Stimulated activated CD4-positive, alpha-beta T cell treated with anti-CD3 and anti-CD28 coated beads, Interleukin-4, amount 100 ng/mL, for 24 hours (primary cell): Measurements from ENCODE around the gene CBX5.
"Not testable (repeated sequence)": the region's sequence is repeated elsewhere in the genome, so short reads cannot be mapped to it uniquely, and the experiment has no call there.

ENCODE experiments used
- DNase-seq: peaks from one replicate; pipeline ENCODE4 v3.0.0-alpha.2; 2020

CBX5 gene

GRCh38 chr12:54294152-54294952, 14.4 kb upstream of the CBX5 start:
- peak; percentile 64 for DNase-seq

GRCh38 chr12:54292931-54293241, 13.0 kb upstream of the CBX5 start:
- no peak for DNase-seq

- DNase-seq, result no peak
Measured at GRCh38 chr12:54292083-54292930, 12.4 kb upstream of the CBX5 start.

DNA sequence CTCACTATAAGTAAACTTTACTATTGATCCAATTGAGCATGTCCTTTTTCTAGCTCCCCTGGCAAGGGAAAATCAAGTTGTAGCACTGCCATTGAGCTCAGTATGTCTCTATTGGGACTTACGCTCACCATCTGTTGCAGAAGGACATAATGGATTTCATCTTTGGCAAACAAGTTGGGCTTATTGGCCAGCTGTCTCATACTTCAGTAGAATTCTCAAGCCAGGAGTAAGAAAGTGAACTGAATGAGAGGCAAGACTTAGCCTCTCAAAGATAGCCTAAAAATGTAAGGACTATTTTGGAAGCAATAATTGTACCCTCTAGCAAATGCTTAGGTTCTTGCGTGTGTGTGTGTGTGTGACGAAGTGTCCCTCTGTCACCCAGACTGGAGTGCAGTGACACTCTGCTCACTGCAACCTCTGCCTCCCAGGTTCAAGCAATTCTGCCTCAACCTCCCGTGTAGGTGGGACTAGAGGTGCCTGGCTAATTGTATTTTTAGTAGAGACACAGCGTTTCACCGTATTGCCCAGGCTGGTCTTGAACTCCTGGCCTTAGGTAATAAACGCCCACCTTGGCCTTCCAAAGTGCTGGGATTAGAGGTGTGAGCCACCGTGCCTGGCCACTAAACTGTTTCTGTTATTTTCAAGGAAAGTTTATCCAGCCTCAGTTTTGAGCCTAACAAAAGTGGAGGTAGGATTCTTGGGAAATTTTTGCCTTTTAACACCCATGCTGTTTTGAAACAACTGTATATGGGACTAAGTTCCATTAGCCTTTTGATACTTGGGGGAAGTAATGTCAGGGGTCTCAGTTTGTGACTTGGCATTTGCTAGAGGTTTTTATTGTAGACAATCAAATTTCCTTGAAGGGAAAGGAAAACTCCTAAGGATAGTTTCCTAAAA, 7.6 kb upstream of the CBX5 start:
- peak; percentile 21 for DNase-seq

DNA sequence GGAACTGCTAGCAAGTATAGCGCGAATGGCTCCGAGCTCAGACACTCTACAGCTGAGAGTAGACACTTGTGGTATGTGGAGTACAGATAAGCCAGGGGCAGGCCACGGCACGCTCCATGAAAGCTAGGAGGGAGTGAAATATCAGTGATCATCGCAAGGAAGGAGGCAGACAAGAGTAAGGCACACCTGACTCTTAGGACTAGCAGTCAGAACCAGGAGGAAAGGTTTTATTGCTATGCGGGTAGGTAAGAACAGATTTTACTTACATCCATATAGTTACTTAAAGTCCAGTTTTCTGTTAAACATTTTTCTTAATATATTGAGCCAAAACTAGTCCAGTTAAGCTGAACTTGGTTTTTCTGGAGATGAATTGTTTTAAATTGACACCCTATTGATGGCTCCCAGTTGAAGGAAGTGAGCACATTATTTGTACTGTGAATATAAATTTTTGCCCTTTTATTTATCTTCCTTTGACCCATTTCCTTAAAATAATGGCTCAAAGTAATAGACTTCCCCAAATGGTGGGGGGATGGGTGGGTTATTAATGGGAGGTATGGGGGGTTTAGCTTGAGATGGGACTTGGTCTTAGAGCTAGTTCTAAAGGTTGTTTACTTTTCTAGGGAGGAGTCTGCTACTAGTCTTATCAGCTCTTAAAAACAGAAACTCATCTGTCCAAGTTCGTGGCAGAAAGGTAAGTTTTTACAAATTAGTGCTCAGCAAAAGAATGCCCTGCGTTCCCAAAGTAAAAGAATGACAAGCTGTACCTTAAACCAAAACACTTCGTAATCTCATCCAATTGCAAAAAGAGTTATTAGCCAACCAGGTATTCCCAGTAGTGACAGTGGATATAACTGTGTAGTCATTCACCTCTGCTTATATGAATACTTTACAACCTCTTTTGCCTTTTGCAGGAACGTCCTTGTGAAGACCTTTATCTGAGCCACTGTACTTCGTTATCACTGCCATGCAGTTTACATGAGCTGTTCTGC, 6.4 kb upstream of the CBX5 start:
- DNase-seq, result no peak

- DNase-seq, result no peak
Measured at GRCh38 chr12:54285150-54286041, 5.5 kb upstream of the CBX5 start.

DNA sequence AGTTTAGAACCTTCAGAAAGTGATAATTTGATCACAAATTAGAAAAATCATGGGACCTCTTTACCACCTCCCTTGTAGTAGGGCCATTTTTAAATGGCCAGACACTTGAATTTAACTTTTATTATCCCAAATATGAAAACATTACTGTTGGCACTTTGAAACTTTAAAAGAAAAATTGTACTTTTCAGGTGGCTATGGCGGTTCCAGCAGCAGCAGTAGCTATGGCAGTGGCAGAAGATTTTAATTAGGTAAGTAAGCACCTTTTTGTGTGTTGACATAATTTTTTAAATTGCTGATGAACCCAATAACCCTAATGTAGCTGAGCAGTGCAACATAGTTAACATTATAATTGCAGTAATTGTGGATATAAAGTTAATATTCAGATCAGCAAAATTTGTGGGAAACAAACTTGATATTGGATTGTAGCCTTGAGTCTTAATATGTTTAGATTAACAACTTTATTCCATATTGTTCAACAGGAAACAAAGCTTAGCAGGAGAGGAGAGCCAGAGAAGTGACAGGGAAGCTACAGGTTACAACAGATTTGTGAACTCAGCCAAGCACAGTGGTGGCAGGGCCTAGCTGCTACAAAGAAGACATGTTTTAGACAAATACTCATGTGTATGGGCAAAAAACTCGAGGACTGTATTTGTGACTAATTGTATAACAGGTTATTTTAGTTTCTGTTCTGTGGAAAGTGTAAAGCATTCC, 4.3 kb upstream of the CBX5 start:
- not testable (repeated sequence) for DNase-seq

DNA sequence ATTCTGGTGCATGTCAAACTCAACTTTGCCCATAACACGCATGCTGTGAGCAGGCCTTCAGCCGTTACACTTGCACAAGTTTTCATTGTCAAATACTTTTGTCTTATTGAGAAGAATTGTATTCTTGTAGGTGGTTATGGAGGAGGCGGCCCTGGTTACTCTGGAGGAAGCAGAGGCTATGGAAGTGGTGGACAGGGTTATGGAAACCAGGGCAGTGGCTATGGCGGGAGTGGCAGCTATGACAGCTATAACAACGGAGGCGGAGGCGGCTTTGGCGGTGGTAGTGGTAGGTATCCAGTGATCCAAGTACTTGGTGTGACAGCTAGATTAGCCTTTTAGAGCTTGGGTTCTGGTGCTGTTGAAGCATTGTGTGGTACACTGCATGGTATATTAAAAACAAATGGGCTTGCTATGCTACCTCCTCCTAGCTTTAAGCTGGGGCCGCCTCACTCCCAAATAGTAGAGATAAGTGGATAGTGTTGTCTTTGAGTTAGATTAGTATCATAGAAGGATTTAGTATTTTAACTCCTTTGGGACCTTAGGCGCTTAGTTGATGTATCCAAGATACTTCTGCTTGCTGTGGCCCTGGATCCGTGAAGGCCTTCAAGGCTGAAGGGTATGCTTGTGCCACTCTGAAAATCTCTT, 3.1 kb upstream of the CBX5 start:
- peak; percentile 52 for DNase-seq

DNA sequence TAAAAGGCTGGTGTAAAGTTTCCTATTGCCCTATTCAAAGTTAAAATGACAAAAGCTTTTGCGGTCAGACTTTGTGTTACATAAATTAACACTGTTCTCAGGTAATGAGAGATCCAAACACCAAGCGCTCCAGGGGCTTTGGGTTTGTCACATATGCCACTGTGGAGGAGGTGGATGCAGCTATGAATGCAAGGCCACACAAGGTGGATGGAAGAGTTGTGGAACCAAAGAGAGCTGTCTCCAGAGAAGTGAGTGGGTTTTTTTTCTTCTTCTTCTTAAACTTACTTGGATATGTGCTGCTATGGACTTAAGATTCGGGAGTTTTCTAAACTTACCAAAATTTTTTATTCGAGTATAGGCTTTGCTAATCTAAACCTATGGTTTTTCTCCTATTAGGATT, 1.8 kb upstream of the CBX5 start:
- DNase-seq, result not testable (repeated sequence)

- DNase-seq, result not testable (repeated sequence)
Measured at GRCh38 chr12:54281261-54281638, 1.3 kb upstream of the CBX5 start.

DNA sequence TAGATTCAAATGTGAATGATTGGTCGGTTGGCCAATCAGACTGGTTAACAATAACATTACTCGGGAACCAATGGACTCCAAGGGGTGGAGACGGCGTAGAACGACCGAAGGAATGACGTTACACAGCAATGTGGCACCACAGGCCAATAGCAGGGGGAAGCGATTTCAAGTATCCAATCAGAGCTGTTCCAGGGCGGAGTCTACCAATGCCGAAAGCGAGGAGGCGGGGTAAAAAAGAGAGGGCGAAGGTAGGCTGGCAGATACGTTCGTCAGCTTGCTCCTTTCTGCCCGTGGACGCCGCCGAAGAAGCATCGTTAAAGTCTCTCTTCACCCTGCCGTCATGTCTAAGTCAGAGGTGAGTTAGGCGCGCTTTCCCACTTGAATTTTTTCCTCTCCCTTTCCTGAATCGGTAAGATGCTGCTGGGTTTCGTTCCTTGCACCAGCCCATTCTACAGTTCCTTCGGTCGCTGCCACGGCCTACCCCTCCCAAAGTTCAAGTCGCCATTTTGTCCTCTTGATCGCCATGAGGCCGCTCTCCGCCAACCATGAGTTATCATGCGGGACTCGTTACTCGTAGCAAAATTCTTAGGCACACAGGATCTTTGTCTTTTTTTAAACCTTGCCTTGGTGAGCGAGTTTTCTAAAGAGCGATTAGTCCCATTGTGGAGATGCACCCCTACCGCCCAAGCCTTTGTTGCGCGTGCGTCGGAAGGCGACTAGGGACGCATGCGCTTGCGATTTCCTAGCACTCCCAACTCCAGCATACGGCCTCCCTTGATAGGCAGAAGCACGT, 742 bp upstream of the CBX5 start, which contains the start of gene HNRNPA1:
TSS of gene HNRNPA1 (plus strand) at position 259 of the 793 bp plus-strand sequence. CDS start at position 341, 82 bp downstream.
- DNase-seq, result peak; percentile 97

- no peak for DNase-seq
Measured at GRCh38 chr12:54279227-54279631, 693 bp downstream of the CBX5 start.

DNA sequence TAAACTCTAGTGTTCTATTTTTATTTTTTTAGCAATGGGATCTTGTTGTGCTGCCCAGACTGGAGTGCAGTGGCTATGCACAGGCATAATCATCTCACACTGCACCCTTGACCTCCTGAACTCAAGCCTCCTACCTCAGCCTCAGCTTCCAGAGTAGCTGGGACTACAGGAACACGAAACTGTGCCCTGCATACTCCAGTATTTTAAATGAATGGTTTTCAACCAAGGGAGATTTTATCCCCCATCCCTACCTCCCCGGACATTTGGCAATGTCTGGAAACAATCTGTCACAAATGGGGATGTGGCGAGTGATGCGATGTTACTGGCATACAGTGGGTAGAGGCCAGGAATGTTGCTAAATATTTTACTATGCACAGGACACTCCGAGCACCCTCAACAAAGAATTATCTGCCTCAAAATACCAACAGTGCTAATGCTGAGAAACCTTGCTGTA, 2.1 kb downstream of the CBX5 start:
- no peak for DNase-seq

GRCh38 chr12:54276368-54276767, 3.6 kb downstream of the CBX5 start:
- no peak for DNase-seq

DNA sequence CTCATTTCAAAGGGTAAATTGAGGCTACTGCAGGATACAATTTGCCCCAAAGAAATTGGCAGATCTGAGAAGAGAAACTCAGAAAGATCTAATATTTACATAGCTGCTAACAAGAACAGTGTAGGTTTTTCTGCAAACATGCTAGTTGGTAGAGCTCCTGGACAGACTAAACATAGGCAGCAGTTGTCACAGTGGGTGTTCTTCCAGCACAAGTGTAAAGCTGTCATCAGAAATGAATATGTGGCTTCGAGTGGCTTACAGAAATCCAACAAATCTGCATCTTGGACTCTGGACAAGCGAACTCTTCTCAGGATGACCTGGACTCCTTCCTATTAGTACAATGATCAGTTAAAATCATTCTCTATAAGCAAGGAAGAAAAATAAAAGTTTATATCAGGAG, 5.9 kb downstream of the CBX5 start:
- no peak for DNase-seq

GRCh38 chr12:54272214-54272613, 7.7 kb downstream of the CBX5 start:
- DNase-seq, result no peak

DNA sequence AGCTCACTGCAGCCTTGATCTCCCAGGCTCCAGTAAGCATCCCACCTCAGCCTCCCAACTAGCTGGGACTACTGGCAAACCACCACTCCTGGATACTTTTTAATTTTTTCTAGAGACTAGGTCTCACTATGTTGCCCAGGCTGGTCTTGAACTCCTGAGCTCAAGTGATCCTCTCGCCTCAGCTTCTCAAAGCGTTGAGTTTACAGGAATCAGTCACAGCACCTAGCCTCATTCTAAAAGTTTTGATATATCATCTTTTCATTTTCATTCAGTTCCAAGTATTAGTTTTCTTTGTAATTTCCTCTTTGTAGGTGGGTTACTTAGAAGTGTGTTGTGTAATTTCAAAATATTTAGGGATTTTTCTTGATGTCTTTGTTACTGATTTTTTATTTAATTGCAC, 9.6 kb downstream of the CBX5 start:
- no peak for DNase-seq

GRCh38 chr12:54266852-54267251, 13.1 kb downstream of the CBX5 start:
- DNase-seq, result no peak
